Measurements from ENCODE around the gene FLT3. TPM values are rescaled to one million over a fixed set of nuclear protein-coding genes. Genes with fewer than 3 reads are reported as not detected.

FLT3 gene
- total and polyA plus RNA-seq, 8 donors, result 0.18 to 3.5 (median 1.2) TPM; not detected in 3

- DNase-seq, result peak in 1 of 2 donors; percentile 23
Observed at GRCh38 chr13:27967203-27967735, 133.1 kb downstream of the FLT3 start.

GRCh38 chr13:27966641-27967202, 133.7 kb downstream of the FLT3 start:
- WGBS, 5 donors, result 2 to 14% (median 8%) methylated on average over 25 to 38 of the region's 38 CpGs
- Histone ChIP-seq H3K9me3 (no peaks in the 10 kb centered on the region), H3K4me1 (peaks cover 23 to 54% (median 44%) of the 10 kb centered on the region in 4 donors), H3K27ac (no peak overlapping the region), H3K36me3 (no peaks in the 10 kb centered on the region), H3K27me3 (peaks cover 40 to 100% (median 84%) of the 10 kb centered on the region in 3 donors), H3K4me3 (peak overlapping the region in 1 of 4 donors; percentile 28)
- TF ChIP-seq POLR2A (IDR thresholded peaks at IDR 0.05) (no peak), EP300 (IDR thresholded peaks at IDR 0.05) (no peak), CTCF (IDR thresholded peaks at IDR 0.05) (no peak), POLR2AphosphoS5 (IDR thresholded peaks at IDR 0.05) (no peak)
- peak in 1 of 2 donors; percentile 24 for DNase-seq
- intact Hi-C loops (cut with DNase I; ENCODE audit: low total_unique reads), result no loop called here

More at GRCh38 chr13:27967203-27967735, 133.1 kb downstream of the FLT3 start:
- H3K4me1 ChIP-seq, result peaks cover 23 to 52% (median 44%) of the 10 kb centered on the region in 4 donors
- H3K9me3 ChIP-seq, result no peaks in the 10 kb centered on the region
- peaks cover 40 to 100% (median 88%) of the 10 kb centered on the region in 3 donors for H3K27me3 ChIP-seq
- WGBS, 5 donors, result 7 to 17% (median 10%) methylated on average over 16 to 18 of the region's 18 CpGs
- no peaks in the 10 kb centered on the region for H3K36me3 ChIP-seq
- H3K27ac ChIP-seq, result no peak overlapping the region
- peak overlapping the region in 1 of 4 donors; percentile 28 for H3K4me3 ChIP-seq
- intact Hi-C loops (cut with DNase I; ENCODE audit: low total_unique reads), result no loop called here
- no peak for TF ChIP-seq CTCF (IDR thresholded peaks at IDR 0.05)
- no peak for TF ChIP-seq EP300 (IDR thresholded peaks at IDR 0.05)
- TF ChIP-seq POLR2A (IDR thresholded peaks at IDR 0.05), result no peak
- TF ChIP-seq POLR2AphosphoS5 (IDR thresholded peaks at IDR 0.05), result no peak

GRCh38 chr13:27965740-27966640, 134.4 kb downstream of the FLT3 start:
- TF ChIP-seq EP300 (IDR thresholded peaks at IDR 0.05) (no peak), POLR2AphosphoS5 (IDR thresholded peaks at IDR 0.05) (no peak), POLR2A (IDR thresholded peaks at IDR 0.05) (no peak), CTCF (IDR thresholded peaks at IDR 0.05) (no peak)
- DNase-seq, result peak; percentile 26 to 39

GRCh38 chr13:27965343-27965739, 135.0 kb downstream of the FLT3 start:
- peaks cover 37 to 100% (median 84%) of the 10 kb centered on the region in 3 donors for H3K27me3 ChIP-seq
- no peak overlapping the region for H3K27ac ChIP-seq
- intact Hi-C loops (cut with DNase I; ENCODE audit: low total_unique reads), result no loop called here
- no peaks in the 10 kb centered on the region for H3K36me3 ChIP-seq
- TF ChIP-seq POLR2AphosphoS5 (IDR thresholded peaks at IDR 0.05), result no peak
- no peak for TF ChIP-seq POLR2A (IDR thresholded peaks at IDR 0.05)
- TF ChIP-seq EP300 (IDR thresholded peaks at IDR 0.05), result no peak
- TF ChIP-seq CTCF (IDR thresholded peaks at IDR 0.05), result no peak
- 53 to 70% (median 65%) methylated on average over 6 to 7 of the region's 7 CpGs for WGBS, 5 donors
- H3K4me1 ChIP-seq, result peaks cover 34 to 63% (median 55%) of the 10 kb centered on the region in 4 donors
- no peak for DNase-seq
- H3K9me3 ChIP-seq, result no peaks in the 10 kb centered on the region
- H3K4me3 ChIP-seq, result no peak overlapping the region

More at GRCh38 chr13:27965740-27966640, 134.4 kb downstream of the FLT3 start:
- 6 to 11% (median 7%) methylated on average over 35 to 45 of the region's 45 CpGs for WGBS, 5 donors
- Histone ChIP-seq H3K9me3 (no peaks in the 10 kb centered on the region), H3K27me3 (peaks cover 37 to 100% (median 84%) of the 10 kb centered on the region in 3 donors), H3K4me3 (peak overlapping the region in 1 of 4 donors; percentile 28), H3K36me3 (no peaks in the 10 kb centered on the region), H3K27ac (no peak overlapping the region), H3K4me1 (peaks cover 28 to 61% (median 51%) of the 10 kb centered on the region in 4 donors)
- intact Hi-C loops (cut with DNase I; ENCODE audit: low total_unique reads), result no loop called here
